GM19043 (cell line): ENCODE results near the gene PCK1.

Source experiments
- ATAC-seq: cut with Tn5 transposase; IDR thresholded peaks from one replicate; pipeline ENCODE4 v1.9.1; 2021; ENCODE audit warnings: low read depth; ENCODE audit not compliant: unreplicated experiment

PCK1 gene

DNA sequence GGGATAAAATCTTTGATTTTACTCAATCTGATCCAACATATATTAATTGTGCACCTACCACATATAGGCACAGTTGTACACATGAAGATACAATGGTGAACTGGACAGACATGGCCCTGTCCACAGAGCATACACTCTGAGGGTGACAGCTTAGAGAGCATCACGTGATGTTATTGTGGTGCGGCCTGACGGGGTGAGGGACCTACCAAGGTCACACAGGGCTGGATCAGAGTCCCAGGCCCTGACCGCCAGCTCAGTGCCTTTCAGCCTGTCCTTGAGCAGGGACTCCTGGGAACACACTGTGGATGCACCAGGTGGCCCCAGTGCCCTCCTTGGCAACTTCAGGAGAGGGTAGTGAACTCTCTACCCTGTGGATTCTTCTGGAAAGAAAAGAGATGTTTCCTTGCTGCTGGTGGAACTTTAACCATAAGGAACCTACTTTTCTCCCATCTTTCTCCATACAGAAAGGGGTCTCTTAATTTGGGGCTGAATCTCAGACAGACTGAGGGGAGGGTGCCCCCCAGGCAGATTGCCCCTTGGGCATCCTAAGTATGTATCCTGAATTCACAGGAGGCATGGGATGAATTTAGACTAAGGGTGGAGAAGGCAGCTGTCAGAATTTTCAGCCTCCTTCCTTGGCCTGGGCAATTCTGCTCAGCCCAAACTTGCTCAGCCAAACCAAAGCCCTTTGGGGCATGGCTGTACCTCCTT lies 26.5 kb downstream of the PCK1 start:
- ATAC-seq, result no peak

DNA sequence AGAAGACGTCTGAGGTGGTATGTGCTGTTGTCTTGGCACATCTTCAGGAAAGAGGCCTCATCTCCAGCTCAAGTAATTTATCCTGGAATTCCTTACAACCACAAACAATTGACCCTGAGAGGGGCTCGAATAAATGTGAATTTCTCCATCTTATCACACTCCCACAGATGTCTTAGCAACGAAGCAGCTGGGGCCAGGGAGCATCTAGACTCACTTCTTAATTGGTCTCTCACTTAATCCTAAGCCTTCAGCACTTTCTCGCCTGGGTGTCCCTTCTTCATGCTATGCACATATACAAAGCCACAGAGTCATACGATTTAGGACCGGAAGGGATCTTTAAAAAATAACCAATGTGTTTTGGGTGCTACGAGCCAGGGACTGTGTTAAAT lies 27.1 kb downstream of the PCK1 start:
- no peak for ATAC-seq

DNA sequence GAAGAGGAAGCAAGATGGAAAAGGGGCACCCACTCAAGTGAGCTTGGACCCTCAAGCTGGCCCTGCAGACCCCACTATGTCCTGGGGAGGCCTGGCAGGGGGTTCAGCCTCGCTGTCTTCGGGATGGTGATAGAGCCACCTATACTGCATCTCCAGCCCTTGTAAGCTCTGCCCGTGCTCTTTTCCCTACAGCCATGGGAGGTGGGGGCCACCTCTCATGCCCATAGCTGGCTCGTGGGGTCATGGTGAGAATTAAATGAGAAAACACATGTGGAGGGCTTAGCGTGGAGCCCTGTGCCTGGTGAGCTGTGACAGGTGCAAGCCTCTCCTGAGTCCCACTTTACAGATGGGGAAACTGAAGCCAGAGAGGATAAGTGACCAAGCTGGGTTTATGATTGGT lies 27.7 kb downstream of the PCK1 start:
- no peak for ATAC-seq

DNA sequence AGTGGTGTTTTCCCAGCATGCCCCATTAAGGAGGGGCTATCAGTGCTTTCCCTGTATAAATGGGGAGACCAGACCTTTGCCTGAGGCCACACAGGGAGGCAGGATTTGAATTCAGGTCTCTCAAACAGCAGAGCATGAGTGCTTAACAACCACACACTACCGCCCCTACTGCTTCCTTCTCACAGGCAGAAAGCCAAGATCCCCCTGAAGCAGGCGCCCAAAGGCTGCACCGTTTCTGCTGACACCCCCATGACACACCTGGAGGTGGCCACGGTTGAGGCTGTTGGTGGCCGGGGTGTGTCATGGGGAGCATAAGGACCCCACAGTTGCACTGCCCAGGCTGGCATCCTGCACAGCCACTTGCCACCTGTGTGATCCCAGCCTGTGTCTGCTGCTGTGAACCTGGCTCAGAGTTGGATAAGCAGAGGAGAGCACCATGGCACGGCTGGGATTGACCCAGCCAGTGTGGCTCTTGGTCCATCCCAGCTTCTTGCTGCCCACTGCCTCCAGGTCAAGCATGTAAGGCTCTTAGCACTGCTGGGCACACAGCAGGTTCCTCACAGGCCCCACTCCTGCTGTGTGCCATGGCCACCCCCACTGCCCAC lies 28.3 kb downstream of the PCK1 start:
- no peak for ATAC-seq

DNA sequence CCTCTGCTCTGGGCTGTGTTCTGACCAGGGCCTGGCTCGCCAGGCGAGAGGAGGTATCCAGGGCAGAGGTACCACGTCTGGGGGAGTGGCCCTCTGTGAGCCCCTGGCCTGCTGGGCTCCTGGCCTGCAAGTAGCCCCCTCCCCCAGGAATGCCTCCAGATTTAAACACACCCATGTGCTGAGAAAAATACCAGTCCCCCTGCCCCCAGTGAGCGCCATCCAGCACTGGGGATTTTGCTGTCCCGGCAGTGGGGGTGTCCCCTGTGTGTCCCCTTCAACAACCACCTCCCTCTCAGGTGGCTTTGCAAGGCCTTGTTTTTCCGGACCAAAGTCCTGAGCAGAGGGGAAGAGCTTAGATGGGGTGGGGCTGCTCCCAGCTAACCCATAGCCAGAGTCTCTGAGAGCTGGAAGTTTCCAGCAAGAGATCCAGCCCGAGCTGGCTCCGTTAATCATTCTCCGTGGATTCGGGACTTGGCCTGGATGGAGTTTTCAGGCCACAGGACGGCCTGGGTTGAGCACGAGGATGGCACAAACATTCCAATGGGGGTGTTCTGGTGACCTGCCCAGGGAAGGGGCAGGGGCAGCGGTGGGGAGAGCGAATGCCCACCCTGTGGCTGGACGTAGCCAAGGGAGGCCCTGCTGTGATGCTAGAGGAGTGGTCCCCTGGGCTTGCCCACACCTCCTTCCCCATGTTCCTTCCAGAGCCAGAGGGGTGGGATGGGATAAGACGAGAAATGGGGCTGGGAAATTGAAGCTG lies 29.0 kb downstream of the PCK1 start:
- ATAC-seq, result no peak

DNA sequence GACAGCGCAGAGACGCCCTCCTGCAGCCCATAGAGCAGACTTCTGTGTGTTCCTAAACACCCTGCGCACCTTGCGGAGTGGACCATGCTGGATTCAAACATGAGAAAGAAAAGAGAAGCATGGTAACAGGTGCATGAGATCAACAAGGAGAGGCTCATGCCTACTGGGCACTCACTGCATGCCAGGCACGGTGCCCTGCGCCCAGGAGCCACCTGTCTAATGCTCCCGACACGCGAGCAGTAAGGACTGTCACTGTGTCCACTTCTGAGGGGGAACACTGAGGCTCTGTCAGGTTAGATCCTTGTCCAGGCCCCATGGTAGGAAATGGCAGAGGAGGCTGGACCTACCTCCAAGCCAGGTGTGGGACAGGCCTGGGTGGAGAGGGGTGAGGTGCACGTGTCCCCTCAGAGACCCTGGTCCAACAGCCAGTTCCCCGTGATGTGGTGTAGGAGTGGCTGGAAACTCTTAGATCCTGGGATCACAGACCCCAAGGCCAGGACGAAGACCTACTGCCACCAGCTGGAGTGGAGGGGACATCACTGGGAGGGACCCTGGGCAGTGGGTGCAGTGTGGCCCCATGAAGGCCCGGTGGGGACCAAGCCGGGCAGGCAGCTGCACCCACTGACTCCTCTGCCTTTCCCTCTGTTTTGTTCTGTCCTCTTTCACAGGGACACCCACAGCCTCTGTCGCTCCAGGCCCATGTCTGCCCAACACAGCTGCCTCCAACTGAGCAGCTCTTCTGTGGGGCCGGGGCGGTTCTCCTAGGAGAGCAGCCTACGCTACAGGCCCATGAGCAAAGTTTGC lies 29.8 kb downstream of the PCK1 start:
- no peak for ATAC-seq

DNA sequence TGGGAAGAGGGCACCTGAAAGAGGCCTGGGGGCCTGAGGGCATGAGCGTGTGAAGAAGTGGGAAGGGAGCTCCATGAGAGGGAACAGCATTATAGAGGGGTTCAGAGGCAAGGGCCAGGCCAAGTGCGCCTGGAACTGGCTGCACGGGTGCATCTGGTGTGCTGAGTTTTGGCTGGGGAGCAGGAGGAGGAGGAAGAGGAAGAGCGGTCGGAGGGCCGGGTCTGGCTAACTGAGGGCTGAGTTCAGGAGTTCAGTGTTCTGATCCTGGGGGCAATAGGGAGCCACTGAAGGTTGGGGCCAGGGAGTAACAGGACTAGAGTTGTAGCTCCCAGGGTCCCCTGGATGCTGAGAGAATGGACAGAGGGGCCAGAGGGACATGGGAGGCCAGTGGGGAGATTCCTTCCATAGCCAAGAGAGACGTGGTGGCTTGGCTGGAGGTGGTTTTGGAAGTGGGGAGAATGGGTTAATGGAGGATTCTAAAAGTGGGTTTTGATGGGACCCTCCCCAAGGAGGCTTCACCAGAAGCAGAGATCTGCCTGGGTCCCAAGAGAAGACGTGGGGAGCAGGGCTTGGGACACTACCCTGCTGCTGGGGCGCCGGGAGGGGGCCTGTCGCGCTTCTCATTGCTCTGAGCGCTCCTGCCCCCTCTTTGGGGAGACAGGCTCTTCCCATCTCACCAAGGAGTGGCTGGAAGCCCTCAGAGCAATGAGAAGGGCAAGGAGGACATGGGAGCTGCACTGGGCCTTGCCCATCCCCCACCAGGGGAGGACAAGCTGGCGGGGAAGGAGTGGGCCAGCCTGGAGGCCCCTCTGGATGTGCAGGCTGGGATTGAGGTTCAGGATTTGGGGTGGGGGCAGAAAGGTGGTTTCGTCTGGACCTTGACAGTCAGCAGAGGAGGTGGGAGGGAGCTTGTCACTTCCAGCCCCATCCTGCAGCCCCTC lies 30.6 kb downstream of the PCK1 start:
- no peak for ATAC-seq

DNA sequence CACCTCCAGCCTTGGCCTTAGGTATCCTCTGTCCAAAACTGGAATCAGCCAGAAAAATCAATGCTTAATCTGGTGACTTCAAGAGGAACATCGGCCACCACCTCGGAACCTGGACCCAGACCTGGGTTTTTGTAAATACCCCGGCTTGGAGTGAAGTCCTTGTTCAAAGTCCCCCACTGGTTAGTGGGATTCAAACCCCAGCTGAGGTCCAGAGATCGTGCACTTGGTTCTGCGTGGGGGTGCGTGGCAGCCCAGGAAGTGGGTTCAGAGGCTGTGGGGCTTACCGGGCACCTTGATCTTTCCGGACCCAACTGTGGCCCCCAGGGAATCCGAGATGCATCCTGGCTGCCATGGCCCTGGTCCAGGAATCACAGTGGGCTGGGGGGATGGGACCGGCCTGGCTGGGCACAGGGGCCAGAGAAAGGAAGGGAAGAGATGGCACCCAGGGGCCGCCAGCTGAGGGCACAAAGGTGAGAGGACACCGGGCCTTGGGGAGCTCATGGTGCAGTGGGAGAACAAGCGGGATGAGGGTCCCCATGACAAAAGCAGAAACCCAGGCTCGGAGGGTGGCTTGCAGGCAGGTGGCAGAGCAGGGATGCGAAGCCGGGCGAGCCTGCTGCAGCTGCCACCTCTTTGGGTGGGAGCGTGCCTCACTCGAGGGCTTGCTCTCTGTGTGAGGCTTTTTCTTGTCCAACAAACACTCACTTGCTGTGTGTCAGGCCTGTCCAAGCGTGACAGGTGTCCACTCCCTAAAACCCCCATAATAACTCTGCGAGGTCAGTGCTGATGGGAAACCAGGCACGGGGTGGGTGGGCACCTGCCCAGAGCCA lies 31.6 kb downstream of the PCK1 start:
- ATAC-seq, result no peak

DNA sequence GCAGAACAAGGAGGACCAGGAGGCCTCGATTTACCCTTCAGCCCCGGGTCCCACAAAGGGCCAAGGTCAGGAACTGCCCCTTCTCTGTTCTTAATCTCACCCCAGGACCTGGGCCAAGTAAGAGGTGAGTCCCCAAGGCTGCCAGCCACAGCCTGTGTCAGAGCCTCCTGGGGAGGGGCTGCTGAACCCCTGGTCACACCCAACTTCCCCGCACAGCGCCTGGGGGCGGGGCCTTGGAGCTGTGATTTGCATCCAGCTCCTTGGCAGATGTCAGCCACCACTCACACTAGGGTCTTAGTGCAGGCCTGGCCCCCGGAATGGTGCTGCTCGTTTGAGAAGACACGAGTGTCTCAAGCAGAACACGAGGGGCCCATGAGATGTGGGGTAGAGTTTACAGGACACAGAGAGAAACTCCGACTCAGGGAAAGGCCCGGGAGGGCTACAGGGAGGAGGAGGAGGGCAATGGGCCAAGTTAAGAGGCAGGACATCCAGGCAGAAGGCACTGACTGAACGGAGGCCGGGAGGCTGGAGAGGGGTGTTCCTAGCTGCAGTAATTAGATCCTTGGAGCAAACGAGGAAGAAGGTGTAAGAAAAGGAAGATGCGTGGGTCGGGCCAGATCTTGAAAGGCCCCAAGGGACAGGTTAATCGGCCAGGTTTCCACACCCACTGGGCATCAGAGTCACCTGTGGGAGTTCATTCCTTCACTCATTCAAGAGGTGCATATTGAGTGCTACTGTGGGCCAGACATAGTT lies 32.4 kb downstream of the PCK1 start:
- ATAC-seq, result no peak

DNA sequence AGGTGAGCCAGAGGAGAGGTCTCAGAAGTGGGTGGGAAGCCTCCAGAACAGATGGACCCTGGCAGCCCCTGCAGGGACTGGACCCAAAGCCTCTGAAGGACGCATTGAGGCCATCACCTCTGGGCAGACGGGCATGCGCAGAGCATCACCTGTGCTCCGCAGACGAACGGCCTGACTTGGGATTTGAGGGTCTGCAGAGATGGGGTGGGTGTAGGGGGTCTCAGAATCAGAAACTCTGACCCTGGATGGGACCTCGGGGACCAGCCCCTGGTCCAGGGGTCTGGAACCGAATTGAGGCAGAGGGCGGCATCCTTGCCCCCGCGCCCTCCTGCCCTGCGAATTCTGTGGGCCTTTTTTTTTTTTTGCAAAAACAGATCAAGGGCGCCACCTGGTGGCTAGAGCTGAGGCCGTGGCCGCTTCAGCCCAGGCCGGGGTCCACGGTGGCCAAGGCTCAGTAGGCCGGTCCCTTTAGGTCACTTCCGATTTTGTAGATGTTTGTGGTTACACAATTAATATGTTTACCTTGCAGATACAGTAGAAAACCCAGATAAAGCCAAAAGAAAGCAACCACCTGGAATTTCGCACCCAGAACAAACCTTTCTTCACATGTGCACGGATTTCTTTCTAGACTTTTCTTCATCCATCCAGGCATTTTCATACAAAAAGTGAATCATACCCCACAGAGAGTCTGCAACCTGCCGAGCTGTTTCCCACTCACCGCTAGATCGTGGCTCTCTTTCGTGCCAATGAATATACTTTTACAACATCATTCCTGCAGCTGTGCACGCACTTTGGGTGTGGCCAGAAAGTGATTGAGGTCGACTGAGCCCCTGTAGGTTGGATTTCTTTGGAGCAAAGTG lies 33.4 kb downstream of the PCK1 start:
- ATAC-seq, result no peak

DNA sequence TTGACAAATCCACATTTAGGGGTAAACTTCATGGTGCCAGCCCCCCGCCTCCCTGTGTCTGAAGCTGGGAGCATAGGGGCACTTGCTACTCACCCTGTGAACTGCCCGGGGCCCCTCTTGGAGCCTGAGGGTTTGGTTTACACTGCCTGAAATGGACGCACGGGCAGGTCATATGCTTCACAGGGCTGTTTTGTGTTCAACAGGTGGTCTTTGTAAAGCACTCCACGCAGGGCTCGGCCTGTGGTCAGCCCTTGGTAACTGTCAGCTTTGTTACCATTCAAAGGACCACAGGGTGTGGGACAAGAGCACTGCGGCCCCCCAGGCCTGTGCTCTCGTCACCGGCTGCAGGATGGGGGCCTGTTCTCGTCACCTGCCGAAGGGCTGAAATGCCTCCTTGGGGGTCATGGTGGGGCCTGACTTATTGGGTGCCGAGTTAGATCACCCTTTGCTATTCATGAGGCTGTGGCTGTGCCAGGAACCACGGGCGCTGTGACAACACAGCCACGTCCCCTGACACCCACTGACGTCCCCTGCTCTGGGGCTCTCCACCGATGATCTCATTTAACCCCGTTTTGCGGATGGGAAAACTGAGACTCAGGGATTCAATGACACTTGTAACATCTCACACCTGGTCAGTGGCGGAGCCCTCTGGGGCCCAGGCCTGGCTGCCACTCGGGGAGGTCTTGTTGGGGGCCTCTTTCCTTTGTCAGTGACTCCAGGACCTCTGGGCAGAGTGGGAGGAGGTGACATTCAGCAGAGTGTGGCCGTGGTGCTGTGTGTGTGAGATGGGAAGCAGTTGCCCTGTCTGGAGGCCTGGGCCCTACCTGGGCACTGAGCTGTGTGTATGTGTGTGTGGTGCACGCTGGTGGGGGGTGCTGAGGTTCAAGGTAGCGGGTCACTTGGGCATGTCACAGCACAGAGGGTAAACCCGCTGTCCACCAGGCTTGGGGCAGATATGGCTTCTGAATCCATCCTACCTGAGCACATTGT lies 34.4 kb downstream of the PCK1 start:
- no peak for ATAC-seq

DNA sequence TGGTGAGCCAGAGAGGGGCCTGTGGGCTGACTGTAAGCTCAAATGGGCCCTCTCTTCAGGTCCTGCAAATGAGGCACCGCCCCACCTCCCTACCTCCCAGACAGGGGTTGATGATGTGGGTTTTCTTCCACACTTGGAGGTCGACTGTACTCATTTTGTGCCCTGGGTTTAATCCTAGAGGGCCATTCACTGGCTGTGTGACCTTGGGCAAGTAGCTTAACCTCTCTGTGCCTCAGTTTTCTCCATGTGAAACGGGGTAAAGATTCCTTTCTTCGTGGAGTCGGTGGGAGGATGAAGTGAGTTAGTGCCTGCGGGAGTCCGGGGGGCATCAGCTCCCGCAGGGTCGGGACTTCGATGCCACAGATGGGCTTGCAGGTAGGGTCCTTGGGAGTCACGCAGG lies 35.4 kb downstream of the PCK1 start:
- no peak for ATAC-seq

DNA sequence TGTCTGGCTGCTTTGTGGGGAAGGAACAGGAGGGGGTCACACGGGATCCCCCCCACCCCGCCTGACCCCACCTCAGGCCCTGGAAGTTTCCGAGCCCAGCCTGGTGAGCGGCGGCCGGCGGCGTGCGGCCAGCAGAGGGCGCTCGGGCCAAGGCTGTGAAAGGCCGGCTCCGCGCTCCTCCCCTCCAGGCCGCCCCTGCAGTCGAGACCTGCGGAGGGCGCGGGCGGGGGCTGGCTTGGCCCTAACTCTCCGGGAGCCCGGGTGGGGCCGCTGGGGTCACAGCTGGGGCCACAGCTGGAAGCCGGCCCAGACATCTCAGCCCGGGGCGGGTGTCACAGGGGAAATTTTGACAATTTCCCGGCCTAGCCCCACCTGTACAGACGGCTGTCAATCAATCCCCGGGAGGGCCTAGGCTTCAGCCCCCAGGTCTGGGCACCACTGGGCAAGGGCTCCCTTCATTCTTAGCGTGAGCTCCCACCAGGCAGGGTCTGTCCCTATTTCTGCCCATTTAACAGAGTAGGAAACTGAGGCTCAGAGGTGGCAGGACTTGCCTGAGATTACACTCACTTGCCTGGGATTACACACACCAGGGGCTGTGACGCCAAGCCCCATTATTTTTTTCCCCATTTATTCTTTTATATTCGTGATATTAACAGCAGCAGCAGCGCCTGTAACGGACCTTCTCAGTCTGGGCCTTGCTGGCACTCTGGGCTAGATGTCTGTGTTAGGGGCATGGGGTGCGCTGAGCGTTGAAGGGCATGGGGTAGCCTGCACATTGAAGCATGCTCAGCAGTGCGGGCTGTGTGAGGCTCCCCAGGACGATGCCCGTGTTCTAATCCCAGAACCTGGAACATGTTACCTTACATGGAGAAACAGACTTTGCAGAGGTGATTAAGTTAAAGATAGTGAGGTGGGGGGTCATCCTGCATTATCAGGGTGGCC lies 36.4 kb downstream of the PCK1 start:
- ATAC-seq, result no peak

DNA sequence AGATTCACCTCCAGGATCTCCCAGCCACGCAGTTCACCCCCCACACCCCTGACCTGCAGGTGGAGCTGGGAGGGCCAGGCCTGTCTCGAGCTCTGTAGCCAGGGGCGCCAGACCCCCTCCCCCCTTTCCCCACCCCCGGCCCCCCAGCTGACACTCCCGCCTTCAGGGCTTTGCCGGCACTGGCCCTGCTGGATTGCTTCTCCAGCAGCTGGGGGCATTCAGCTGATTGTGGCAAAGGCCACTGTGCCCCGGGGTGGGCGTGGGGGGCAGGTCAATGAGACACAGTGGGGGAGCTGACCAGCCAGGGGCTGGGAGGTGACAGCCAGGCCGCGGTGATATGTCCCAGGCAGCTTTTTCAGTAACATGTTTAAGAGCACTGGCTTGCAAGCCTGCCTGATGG lies 37.1 kb downstream of the PCK1 start:
- ATAC-seq, result no peak

DNA sequence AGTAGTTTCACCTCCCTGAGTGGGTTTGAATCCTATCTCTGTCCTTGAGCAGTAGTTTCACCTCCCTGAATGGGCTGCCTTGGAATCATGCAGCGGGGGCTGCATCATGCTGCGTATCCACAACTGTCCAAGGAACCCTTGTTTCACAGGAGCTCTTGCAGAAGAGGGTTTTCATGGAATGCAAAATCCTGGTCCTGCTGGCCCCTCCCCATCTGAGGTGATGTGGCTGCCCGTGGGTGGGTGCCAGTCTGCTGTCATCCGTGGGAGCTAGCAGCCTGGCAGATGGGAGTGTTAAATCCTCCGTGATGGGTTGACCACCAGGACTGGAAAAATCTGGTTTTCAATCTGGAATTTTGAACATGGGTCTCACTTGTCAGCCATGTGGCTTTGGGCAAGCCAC lies 37.6 kb downstream of the PCK1 start:
- no peak for ATAC-seq
